Fibroblast of lung (primary cell): ENCODE measurements around the gene RTCA.

ENCODE experiments used
- EZH2 ChIP-seq: IDR thresholded peaks from 2 replicates; pipeline ENCODE4 v1.5.1; 2012; ENCODE audit warnings: low read length, control low read depth, mild to moderate bottlenecking; ENCODE audit errors: missing control alignments
- TF ChIP-seq, protein P1 (sequence below), 2 donors: IDR thresholded peaks in 1 of 2; conservative IDR thresholded peaks in 1 of 2; 1 replicate in 1 of 2; 2 replicates in 1 of 2; pipeline ENCODE4 v1.5.1; 2011 to 2012; ENCODE audit warnings: low read length in 2 of 2, control low read depth in 1 of 2, inconsistent platforms in 1 of 2, low read depth in 1 of 2, mild to moderate bottlenecking in 1 of 2

DNA sequence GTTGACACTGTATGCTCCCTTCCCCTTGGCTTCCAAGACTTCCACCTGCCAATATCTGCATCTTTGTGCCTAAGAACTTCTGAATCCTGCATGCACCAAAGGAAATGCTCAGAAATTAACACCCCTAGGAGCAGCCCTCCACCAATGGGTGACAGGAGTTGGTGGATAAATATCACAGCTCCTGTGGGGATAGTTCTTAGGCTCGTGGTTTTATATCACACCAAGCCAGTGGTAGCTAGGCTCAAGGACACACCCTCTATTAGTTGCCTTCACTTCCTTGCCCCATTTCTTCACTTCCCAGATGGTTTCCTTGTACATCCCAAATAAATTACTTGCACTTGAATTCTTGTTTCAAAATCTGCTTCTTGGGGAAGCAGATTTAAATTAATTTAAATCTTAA, 69.4 kb downstream of the RTCA start:
- TF ChIP-seq, protein P1, sequence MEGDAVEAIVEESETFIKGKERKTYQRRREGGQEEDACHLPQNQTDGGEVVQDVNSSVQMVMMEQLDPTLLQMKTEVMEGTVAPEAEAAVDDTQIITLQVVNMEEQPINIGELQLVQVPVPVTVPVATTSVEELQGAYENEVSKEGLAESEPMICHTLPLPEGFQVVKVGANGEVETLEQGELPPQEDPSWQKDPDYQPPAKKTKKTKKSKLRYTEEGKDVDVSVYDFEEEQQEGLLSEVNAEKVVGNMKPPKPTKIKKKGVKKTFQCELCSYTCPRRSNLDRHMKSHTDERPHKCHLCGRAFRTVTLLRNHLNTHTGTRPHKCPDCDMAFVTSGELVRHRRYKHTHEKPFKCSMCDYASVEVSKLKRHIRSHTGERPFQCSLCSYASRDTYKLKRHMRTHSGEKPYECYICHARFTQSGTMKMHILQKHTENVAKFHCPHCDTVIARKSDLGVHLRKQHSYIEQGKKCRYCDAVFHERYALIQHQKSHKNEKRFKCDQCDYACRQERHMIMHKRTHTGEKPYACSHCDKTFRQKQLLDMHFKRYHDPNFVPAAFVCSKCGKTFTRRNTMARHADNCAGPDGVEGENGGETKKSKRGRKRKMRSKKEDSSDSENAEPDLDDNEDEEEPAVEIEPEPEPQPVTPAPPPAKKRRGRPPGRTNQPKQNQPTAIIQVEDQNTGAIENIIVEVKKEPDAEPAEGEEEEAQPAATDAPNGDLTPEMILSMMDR (conservative IDR thresholded peaks at IDR 0.05 in 1 of 2, IDR thresholded peaks at IDR 0.05 in 1 of 2; ENCODE audit: low read depth in 1 of 2, low read length in 2 of 2), result no peak
- no peak for TF ChIP-seq EZH2
